Measurements from ENCODE around the gene TMCO4.
"Not testable (repeated sequence)": the region's sequence is repeated elsewhere in the genome, so short reads cannot be mapped to it uniquely, and the experiment has no call there.

Gene TMCO4

DNA sequence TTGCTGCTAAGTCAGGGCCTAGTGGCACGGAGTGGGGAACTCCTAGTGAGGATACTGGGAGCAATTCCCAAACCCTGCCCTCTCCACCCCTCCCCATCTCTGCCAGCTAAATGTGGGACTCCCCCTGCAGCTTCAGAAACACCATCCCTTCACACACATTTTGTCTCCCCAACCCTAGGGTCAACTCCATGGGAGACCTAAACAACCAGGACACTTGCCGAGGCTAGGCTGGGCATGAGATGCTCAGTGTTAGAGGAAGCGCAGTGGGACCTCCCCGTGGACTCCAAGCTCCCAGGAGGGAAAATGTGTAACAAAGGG lies 13.9 kb upstream of the TMCO4 start:
- no peak for DNase-seq (ENCODE audit: low spot score)

DNA sequence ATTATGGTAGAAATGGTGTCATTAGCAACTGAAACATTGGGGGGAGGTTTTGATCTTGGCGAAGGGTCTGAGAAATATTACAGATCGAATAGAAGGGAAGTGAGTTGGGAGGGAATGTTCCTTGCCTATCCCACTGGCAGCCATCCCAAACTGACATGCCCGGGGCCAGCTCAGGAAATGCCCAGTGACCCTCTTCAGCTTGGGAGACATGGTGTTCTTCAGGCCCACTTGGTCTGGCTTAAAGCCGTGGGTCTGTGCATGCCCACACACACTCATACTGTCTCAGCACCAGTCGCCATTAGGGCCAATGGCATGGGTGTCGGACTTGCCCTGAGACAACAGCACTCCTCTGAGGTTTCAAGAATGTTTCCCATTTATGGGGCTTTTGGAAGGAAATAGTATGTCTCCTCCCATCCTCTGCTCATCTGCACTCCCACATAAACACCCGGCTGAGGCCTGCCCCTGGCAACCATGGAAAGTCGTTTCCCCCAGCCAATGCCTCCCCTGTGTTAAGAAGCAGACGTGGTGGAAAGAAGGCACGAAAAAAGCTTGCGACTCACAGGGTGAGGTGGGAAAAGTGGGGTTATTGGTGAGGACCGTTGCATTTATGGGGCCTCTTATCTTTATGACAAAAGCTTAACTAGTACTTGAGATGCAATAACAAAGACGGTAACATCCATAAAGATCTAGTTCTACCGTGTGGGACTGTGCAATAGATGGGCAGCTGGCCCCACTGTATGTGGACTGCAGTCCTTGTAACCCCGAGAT lies 13.3 kb upstream of the TMCO4 start:
- DNase-seq (ENCODE audit: low spot score): no peak

DNA sequence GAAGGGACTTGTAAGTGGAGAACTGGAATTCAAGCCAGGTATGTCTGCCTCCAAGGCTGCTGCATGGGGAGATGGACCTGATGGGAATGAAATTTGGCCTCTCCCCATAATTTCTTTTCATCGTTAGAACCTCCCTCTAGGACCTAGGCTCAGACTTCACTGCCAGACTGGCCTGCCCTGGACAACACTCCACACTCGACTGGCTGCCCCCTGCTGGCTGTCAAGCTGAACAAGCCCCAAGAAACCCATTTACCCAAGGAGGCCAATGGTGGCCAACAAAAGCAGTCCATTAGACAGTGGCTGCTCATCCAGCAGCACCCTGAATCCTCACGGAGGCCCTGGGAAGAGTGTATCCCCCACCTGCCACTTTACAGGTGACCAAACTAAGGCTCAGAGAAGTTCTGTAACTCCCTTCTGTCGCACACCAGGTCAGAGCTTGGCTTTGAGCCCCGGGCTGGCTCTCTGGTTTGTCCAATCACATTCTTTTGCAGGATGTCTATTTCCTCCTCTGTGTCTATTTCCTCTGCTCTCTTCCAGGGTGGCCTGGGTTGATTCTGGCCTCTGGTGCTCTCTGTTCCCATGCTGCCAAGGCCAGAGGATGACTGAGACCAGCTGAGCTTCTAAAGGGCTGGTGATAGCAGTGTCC lies 11.6 kb upstream of the TMCO4 start:
- peak; percentile 36 for DNase-seq (ENCODE audit: low spot score)

DNA sequence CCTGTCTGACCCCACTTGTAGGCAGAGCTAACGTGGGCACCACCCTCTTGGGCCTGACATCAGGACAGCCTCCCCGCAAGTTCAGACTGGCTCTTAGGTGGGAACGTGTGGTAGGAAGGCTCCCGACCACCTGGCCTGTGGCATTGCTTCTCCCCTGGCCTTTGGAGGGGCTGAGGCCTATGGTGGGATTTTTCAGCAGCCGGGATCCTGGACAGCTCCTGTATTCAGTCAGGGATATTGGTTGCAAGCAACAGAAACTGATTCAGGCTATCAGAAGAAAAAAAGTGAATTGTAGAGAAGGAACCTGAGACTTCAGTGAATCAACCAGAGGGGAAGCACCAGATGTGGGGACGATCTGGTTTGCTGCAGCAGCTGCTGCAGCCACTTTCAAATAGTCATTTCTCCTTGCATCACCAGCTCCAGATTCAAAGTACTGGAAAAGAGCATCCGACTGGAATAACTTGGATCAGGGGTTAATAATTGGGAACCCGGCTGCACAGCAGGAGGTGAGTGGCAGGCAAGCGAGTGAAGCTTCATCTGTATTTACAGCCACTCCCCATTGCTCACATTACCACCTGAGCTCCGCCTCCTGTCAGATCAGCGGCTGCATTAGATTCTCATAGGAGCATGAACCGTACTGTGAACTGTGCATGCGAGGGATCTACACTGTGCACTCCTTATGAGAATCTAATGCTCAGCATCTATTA lies 9.5 kb upstream of the TMCO4 start:
- no peak for DNase-seq (ENCODE audit: low spot score)

DNA sequence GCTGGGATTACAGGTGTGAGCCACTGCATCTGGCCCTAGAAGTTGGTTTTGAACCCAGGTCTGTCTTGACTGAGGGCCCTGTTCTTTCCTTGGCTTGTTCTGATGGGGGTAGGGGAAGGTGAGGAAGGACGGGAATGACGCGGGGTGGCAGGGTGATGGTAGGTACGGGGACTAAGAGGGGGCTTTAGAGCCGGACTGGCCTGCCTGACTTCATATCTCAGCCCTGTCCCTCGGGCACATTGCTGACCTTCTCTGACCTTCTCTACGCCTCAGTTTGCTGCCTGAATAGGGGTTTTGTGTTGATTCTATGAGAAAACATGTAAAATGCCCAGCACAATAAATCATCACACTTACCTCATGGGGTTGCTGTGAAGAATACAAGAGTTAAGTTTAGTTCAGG lies 8.6 kb upstream of the TMCO4 start:
- no peak for DNase-seq (ENCODE audit: low spot score)

DNA sequence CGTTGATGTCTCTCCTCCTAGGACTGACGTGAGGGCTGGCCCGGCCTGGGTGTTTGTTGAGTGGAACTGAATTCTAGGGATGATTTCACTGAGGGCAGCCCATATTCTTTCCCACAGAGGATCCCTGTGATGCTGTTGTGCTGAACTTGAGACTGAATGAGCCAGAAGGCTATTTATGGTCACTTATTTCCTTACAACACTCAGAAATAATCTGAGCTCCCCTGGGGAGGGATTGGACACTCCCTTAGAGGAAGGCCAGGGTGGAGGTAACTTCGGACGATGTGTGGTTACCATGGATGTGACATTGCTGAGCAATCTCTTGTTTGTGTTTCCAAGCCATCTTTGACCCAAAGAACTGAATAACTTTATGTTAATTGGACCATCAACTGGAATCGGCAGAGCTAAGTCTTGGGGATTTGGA lies 5.1 kb upstream of the TMCO4 start:
- DNase-seq (ENCODE audit: low spot score): no peak

DNA sequence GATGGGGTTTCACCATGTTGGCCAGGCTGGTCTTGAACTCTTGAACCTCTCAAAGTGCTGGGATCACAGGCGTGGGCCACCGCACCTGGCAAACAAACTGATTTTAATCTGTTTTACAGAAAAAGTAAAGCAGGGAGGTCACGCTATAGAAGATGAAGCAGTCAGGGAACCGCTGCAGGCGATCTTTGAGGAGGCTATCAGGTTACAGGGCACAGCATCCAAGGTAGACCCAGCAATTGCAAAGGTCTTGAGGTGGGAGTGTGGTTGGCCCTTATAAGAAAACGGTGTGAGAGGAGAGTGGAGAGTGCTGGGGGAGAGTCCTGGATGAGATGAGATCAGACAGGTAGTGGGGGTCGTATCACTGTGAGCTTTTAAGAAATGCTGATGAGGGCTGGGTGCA lies 2.6 kb upstream of the TMCO4 start:
- DNase-seq (ENCODE audit: low spot score): no peak

DNA sequence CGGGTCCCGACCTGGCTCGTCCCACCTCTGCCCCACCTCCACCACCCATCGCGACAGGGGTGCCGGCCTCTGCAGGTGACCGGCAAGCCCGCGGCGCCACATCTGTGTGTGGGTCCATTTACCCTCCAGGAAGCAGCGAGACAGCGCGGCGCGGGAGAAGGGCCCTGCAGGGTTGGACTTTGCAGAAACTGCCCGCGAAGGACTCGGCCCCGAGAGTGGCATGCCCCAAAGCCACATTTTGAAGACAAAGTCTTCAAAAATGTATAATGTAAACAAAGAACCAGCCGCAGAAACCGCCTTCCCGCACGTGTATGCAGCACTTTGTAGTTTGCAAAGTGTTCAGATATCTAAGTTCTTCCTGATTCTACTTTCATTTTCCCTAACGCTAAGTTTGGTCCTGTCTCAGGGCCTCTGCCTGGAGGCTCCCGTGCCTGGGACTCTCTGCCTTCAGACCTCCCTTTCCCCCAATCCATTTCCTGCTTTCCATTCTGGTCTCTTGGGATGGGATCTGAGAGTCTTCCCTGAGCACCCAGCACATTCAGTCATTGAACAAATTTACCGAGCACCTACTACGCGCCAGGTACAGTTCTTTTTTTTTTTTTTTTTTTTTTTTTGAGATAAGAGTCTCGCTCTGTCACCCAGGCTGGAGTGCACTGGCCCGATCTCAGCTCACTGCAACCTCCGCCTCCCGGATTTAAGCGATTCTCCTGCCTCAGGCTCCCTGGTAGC lies 524 bp upstream of the TMCO4 start:
- DNase-seq (ENCODE audit: low spot score): peak; percentile 75

DNA sequence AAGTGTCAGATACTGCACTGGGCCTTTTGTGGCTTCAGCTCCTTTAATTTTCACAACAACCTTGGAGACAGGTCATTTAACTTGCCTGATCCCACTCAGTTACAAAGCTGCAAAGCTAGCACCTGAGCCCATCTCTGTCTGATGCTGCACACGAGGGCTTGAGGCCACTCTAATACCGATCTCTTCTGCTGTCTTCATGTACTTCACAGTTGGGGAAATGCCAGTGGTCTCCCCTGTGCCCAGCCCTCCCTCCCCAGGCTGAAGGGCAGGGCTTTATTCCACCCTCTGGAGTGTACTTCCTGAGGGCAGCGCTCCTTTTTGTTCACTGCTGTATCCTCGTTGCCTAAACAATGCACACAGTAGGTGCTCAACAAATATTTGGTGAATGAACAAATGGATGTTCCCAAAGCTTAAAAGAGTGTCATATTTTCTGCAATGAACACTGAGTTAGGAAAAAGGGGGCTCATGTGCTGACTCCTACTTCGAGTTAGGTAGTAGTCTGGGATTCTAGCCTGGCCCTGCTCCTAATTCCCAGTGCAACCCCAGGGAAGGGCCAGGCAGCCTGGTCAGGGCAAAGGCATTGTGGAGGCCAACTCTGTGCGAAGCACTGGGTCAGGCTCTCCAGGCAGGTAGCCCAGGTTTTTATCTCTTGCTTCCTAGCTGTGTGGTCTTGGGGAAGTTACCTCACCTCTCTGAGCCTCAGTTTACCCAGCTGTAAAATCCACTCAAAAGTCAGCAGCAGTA lies 1.1 kb downstream of the TMCO4 start:
- DNase-seq (ENCODE audit: low spot score): no peak

DNA sequence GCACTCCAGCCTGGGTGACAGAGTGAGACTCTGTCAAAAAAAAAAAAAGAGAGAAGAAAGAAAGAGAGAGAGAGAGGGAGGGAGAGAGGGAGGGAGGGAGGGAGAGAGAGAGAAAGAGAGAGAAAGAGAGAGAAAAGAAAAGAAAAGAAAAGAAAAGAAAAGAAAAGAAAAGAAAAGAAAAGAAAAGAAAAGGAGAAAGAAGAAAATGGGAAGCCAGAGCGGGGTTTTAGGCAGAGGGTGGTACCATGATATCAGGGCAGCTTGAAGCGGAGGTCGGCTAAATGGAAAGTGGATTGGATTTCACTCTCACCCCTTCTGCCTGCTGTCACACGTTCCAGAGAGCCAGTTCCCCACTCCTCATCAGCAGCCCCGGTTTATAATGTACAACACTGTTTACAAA lies 1.9 kb downstream of the TMCO4 start:
- DNase-seq (ENCODE audit: low spot score): no peak

DNA sequence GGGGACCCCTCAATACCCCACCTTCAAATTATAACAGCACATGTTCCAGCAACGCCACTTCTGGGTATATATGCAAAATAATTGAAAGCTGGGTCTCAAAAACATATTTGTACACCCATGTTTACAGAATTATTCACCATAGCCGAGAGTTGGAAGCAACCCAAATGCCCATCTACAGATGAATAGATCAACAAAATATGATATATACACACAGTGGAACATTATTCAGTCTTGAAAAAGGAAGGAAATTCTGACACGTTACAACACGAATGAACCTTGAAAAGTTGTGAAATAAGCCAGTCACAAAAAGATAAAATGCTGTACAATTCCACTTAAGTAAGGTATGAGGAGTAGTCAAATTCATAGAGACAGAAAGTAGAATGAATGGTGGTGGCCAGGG lies 5.1 kb downstream of the TMCO4 start:
- no peak for DNase-seq (ENCODE audit: low spot score)

DNA sequence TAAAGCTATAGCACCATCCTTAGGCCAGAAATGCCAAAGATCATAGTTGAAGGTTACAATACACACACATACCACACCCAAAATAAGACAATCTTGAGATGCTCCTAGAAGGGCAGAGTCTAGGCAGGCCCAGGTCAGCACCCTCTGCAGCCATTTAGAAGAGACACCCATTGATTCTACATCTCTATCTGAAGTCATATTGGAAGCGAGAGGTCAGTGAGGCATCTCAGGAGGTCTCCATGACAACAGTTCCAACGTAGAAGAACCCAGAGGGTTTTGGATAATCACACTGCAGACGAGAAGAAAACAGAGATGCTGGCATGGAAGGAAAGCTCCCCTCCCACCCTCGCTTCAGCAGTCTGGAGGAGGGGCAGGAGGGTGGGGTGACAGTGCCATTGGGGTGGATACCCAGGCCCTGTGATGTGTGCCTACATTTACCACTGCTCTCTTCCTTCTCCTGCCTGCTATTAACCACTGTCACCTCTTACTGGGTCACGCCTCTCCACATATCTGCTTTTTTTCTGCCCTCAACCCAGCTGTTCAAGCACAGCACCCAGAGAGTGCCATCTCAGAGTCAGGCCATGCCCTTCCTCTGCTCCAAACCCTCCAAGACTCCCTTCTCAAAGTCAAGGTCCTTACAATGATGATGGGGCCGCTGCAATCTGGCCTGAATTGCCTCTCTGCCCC lies 6.2 kb downstream of the TMCO4 start:
- DNase-seq (ENCODE audit: low spot score): no peak

DNA sequence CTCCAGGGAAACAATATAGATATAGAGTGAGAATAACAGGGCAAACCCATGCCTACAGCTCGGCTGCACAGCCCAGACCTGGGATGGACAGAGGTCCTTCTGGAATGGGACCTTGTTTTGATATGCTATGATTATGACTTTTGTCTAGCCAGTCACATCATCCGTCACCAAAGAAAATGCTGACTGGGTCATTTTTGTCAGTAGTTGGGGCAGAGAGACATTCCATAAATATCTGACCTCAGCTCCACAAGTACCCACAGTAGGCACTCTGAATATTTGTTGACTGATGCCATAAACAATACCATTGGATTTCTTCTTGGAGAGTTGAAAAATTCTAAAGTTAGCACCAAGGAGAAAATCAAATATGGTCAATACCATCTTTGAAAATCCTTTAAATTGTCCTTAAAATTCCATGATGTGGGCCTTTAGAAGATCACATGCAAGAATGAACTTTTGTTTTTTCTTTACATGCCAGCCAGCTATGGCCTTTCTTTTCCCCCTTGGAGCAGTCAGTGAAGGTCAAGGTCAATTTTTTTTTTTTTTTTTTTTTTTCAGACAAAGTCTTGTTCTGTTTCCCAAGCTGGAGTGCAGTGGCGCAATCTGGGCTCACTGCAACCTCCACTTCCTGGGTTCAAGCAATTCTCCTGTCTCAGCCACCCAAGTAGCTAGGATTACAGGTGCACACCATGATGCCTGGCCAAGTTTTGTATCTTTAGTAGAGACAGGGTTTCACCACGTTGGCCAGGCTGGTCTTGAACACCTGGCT lies 7.3 kb downstream of the TMCO4 start:
- no peak for DNase-seq (ENCODE audit: low spot score)

DNA sequence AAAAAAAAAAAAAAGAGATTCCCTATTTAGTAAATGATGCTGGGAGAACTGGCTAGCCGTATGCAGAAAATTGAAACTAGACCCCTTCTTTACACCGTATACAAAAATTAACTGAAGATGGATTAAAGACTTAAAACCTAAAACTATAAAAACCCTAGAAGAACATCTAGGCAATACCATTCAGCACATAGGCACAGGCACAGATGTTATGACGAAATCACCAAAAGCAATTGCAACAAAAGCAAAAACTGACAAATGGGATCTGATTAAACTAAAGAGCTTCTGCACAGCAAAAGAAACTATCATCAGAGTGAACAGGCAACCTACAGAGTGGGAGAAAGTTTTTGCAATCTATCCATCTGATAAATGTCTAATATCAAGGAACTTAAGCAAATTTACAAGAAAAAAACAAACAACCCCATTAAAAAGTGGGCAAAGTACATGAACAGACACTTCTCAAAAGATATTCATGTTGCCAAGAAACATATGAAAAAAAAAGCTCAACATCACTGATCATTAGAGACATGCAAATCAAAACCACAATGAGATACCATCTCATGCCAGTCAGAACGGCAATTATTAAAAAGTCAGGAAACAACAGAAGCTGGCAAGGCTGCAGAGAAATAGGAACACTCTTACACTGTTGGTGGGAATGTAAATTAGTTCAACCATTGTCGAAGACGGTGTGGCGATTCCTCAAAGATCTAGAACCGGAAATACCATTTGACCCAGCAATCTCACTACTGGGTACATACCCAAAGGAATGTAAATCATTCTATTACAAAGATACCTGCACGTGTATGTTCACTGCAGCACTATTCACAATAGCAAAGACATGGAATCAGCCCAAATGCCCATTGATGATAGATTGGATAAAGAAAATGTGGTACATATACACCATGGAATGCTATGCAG lies 9.4 kb downstream of the TMCO4 start:
- not testable (repeated sequence) for DNase-seq (ENCODE audit: low spot score)

DNA sequence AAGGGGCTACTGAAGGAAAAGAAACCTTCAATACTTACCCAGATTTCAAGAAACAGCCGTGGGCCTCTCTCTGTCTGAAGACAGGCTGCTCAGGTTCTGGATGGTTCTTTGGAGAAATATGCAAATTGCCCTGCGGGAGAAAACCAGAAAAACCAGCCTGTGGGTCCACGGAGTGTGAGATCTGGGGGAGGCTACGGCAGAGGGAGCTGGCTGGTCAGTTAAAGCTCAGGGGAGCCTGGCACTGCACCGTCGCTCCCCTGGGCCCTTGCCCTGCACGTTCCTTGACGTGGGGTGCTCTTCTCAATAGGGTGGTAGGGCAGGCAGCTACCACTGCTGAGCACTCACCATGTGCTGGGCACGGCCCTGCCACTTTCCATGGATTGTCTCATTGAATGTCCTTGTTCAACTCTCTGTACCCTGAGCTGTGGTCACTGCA lies 12.7 kb downstream of the TMCO4 start:
- no peak for DNase-seq (ENCODE audit: low spot score)

DNA sequence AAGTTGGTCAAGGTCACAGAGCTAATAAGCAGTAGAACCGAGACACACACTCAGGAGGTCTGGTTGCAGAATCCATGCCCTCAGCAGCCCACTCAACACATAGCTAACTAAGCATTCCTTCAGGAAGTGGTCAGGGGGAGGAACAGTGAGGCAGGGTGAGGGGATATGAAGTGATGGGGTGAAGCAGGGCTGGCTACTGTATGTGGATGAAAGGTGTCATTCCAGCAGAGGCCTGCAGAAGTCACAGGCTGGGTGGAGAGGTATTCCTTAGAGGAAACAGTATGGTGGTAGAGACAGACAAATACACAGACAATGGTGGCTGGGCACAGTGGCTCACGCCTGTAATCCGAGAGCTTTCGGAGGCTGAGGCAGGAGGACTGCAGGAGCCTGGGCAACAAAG lies 14.1 kb downstream of the TMCO4 start:
- DNase-seq (ENCODE audit: low spot score): no peak

DNA sequence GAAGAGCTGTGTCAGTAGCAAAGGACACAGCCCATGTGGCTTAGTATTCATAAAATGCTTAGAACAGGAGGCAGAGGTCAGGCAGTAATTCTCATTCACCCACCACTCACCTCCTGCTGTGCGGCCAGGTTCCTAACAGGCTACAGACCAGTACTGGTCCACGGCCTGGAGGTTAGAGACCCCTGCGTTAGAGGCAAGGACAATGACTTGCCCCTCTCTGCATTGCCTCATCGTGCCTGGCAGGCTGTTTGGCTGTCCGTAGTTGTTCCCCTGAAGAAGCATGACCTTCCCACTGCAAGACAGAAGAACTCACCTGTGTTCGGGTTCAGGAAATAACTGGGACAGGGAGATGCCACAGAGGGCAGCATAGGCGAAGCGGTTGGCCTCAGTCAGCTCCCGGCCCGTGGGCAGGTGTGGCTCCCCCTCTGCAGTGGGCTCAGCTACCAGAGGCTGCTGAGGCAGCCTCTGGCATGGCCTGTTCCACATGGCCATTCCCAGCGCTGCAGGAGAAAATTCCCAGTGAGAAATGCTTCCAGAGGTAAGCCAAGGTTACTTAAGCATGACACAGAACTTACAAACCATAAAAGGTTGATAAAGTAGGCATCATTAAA lies 19.3 kb downstream of the TMCO4 start:
- DNase-seq (ENCODE audit: low spot score): no peak

DNA sequence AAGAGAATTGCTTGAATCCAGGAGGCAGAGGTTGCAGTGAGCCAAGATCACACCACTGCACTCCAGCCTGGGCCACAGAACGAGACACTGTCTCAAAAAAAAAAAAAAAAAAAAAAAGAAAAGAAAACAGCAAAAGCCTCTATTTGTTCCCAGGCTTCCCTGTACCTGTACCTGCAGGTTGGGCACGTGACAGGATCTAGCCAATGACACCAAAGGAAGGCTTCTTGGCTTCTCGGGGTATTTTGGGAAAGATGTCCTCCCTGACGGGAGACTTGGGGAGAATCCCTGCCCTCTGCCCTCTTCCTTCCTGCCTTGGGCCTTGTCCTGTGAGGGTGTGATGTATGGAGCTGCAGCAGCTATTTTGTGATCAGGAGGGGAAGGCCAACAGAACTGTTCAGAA lies 22.8 kb downstream of the TMCO4 start:
- no peak for DNase-seq (ENCODE audit: low spot score)

DNA sequence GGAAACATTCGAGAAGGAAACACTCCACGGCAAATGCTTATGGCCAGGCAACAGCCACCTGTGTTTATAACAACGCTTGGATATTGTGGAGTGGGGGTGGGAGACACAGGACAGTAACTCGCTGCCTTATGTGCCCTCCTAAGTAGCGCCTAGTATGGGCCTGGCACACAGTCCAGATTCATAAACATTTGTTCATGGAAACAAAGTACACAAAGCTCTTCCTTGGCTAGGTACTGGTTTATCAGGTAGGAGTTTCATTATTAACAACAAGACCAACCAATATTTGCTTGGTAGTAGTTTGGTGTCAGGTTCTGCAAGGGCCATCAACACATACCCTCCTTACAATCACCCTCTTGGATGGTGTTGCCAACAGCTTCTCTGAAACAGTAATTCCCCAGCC lies 23.4 kb downstream of the TMCO4 start:
- DNase-seq (ENCODE audit: low spot score): no peak

All from SW480 (cell line).